Measurements from ENCODE around the gene TEDC1.

DNA sequence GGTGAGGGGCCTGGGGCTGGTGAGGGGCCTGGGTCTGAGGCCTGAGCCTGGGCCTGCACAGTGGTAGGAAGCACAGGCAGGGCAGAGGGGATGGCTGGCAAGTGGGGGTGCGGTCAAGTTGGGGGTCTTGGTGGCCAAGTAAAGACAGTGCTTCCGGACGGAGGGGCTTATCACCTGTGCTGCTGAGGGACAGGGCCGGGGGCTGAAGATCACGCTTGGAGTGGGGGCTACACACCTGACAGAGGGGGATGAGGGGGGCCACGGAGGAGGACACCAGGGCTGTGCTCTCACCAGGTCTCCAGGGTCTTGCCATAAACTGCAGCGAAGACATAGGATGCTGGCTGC is 12.2 kb downstream of the TEDC1 start:
- TF ChIP-seq POLR2A (IDR thresholded peaks at IDR 0.05) (no peak), CTCF (IDR thresholded peaks at IDR 0.05 in 4 of 5, conservative IDR thresholded peaks at IDR 0.05 in 1 of 5) (no peak)

All from gastrocnemius medialis (tissue), 4 donors.